Large intestine (tissue), 3 donors: ENCODE data around the gene SYT15. TPM values are rescaled to one million over a fixed set of nuclear protein-coding genes. Genes with fewer than 3 reads are reported as not detected.
"Not testable (repeated sequence)": the region's sequence is repeated elsewhere in the genome, so short reads cannot be mapped to it uniquely, and the experiment has no call there.

Experiments
- DNase-seq, 2 donors: peaks; one replicate each; pipeline versions ENCODE4 v3.0.0 to v3.0.0-alpha.2; 2013
- H3K27ac ChIP-seq: one replicate; pipeline ENCODE4 v1.5.1; 2013; ENCODE audit warnings: low read length
- H3K27me3 ChIP-seq: 2 replicates; pipeline ENCODE4 v1.6.1; 2013; ENCODE audit warnings: low read length; ENCODE audit not compliant: control insufficient read depth, insufficient read depth
- H3K36me3 ChIP-seq: 2 replicates; pipeline ENCODE4 v1.6.1; 2013; ENCODE audit warnings: low read length; ENCODE audit not compliant: control insufficient read depth, insufficient read depth
- H3K4me1 ChIP-seq: one replicate; pipeline ENCODE4 v1.6.1; 2013; ENCODE audit warnings: low read length; ENCODE audit not compliant: control insufficient read depth, insufficient read depth
- H3K4me3 ChIP-seq: one replicate; pipeline ENCODE4 v1.5.1; 2013; ENCODE audit warnings: low read length
- H3K9me3 ChIP-seq: one replicate; pipeline ENCODE4 v1.6.1; 2013; ENCODE audit warnings: mild to moderate bottlenecking, low read depth, low read length, moderate library complexity; ENCODE audit not compliant: control insufficient read depth
- WGBS: methylation state at CpG from one replicate; pipeline ENCODE4 v1.1.5; 2013; ENCODE audit warnings: low lambda C conversion rate; ENCODE audit not compliant: insufficient coverage; 5-methylcytosine and 5-hydroxymethylcytosine counted together
- polyA plus RNA-seq: library from polyadenylated mRNA; unstranded; fragments of 120-200 nt; gene quantifications from one replicate; pipeline ENCODE4 v1.2.1, GENCODE V29; 2013

Gene SYT15
- polyA plus RNA-seq, 1 donor, result 2.5 TPM

GRCh38 chr10:46630816-46631215, 51.9 kb downstream of the SYT15 start:
- H3K27me3 ChIP-seq, H3K4me1 ChIP-seq, H3K27ac ChIP-seq, H3K4me3 ChIP-seq, H3K9me3 ChIP-seq, DNase-seq, H3K36me3 ChIP-seq: not testable (repeated sequence)
- WGBS, result no CpG with 5 or more reads among the region's 3 CpGs

- not testable (repeated sequence) for H3K27ac ChIP-seq, H3K4me1 ChIP-seq, DNase-seq, H3K36me3 ChIP-seq, H3K4me3 ChIP-seq, H3K9me3 ChIP-seq, H3K27me3 ChIP-seq
- no CpG with 5 or more reads among the region's 3 CpGs for WGBS
These were observed 52.8 kb downstream of the SYT15 start for GRCh38 chr10:46631683-46632082.

DNA sequence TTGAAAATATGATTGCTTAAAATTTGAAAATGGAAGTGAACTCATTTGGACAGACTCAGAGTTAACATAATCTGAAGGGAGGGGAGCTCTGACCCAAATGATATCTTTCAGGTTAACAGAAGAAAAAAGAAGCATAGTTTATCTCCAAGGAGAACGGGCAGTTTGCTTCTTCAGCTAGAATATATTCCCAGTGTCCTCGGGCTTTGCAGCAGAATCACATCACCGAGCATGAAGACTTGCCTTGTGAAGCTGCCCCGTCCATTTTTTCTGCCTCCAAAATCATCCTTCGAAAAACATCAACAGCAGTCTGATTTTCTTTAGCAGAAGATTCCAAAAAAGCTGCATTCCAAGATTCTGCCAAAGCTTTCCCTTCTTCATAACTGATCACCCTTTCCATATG, 55.8 kb downstream of the SYT15 start:
- not testable (repeated sequence) for DNase-seq, H3K27ac ChIP-seq, H3K36me3 ChIP-seq, H3K27me3 ChIP-seq, H3K4me3 ChIP-seq, H3K9me3 ChIP-seq, H3K4me1 ChIP-seq
- no CpG with 5 or more reads among the region's 5 CpGs for WGBS

- DNase-seq, H3K27ac ChIP-seq, H3K4me3 ChIP-seq, H3K36me3 ChIP-seq, H3K9me3 ChIP-seq, H3K4me1 ChIP-seq, H3K27me3 ChIP-seq: not testable (repeated sequence)
- WGBS, result no CpG with 5 or more reads among the region's 63 CpGs
These were observed 56.5 kb downstream of the SYT15 start for GRCh38 chr10:46635364-46635959.

DNA sequence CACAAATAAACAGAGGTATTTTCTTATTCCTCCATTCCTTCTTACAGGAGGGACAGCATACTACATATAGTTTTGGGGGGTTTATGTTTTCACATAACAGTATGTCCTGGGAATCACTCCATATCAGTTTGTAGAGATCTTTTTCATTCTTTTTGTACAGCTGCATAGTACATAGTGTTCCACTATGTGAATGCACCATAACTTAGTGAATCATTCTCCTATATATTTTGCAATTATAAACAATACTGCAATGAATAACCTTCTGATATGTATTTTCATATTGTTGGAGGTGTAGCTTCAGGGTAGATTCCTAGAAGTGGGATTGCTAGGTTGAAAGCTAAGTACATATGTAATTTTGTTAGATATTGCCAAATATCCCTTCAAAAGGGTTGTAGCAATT, 61.1 kb downstream of the SYT15 start:
- H3K27me3 ChIP-seq, H3K4me1 ChIP-seq, H3K4me3 ChIP-seq, H3K27ac ChIP-seq, H3K9me3 ChIP-seq, H3K36me3 ChIP-seq, DNase-seq: not testable (repeated sequence)

Other genes starting within 250 kb of the SYT15 start
- 7.9 TPM for gene ANXA8L1, start 203.4 kb upstream of the SYT15 start, polyA plus RNA-seq
- gene NPY4R, start 113.2 kb upstream of the SYT15 start, polyA plus RNA-seq, result 1.8 TPM
- gene GPRIN2, start 22.5 kb upstream of the SYT15 start, polyA plus RNA-seq, result 10.3 TPM